GM12878 (cell line): ENCODE data around the gene OGFR. TPM values are rescaled to one million over a fixed set of nuclear protein-coding genes. Genes with fewer than 3 reads are reported as not detected.

Experiments used
- ATAC-seq: fragments of 200-7000 bp; cut with Tn5 transposase; 3 replicates; pipeline ENCODE4 v1.9.1; 2020; ENCODE audit warnings: mild to moderate bottlenecking, moderate library complexity
- BruUV-seq: library from RNA; stranded (reverse); fragments of 400-500 nt; replicated peaks from 2 replicates; lab custom pipeline; 2021; lab: Mats Ljungman, UMichigan
- CTCF ChIA-PET: fragments of 300-600 bp; sonication (Branson Sonifier 250); formaldehyde crosslinking; extraction: SDS; loops from one replicate; lab custom pipeline; 2021; ENCODE audit warnings: inconsistent platforms; lab: Yijun Ruan, JAX
- POLR2A ChIA-PET: fragments of 350-600 bp; formaldehyde crosslinking; extraction: SDS; loops from one replicate; lab custom pipeline; 2021; ENCODE audit warnings: inconsistent platforms; lab: Charles Lee
- RAD21 ChIA-PET: fragments of 300-600 bp; sonication (Branson Sonifier 250); formaldehyde crosslinking; loops from one replicate; lab custom pipeline; 2023; ENCODE audit warnings: antibody characterized with exemption; ENCODE audit not compliant: unreplicated experiment; lab: Charles Lee
- SMC1A ChIA-PET: fragments of 300-600 bp; sonication (Branson Sonifier 250); formaldehyde crosslinking; loops from one replicate; lab custom pipeline; 2023; ENCODE audit not compliant: unreplicated experiment, uncharacterized antibody; lab: Charles Lee
- DNase-seq: peaks from one replicate; pipeline ENCODE4 v3.0.0-alpha.2; 2011; ENCODE audit warnings: low read depth, low spot score
- FAIRE-seq: peaks from 3 replicates; lab custom pipeline; 2011; peaks lifted over from hg19 to GRCh38; lab: Jason Lieb, UNC
- H2AFZ ChIP-seq: 2 replicates; pipeline ENCODE4 v1.6.0; 2011; ENCODE audit warnings: low read depth, low read length, control low read depth; ENCODE audit not compliant: control insufficient read depth
- H3K27ac ChIP-seq: 2 replicates; pipeline ENCODE4 v1.5.1; 2011; ENCODE audit warnings: control low read depth; ENCODE audit not compliant: control insufficient read depth, insufficient read depth
- H3K27me3 ChIP-seq, 2 experiments: replicated peaks in 1 of 2; 2 replicates each; pipeline versions ENCODE4 v1.6.0 to v1.6.1; 2011; ENCODE audit warnings: low read length in 1 of 2; ENCODE audit not compliant: control insufficient read depth in 2 of 2, insufficient read depth in 2 of 2
- H3K36me3 ChIP-seq, 2 experiments: 2 replicates each; pipeline ENCODE4 v1.5.1; 2011; ENCODE audit warnings: low read length in 1 of 2; ENCODE audit not compliant: control insufficient read depth in 2 of 2, insufficient read depth in 2 of 2
- H3K4me1 ChIP-seq: 2 replicates; pipeline ENCODE4 v1.6.1; 2011; ENCODE audit warnings: mild to moderate bottlenecking, low read length, moderate library complexity, mixed read lengths; ENCODE audit not compliant: control insufficient read depth, insufficient read depth
- H3K4me2 ChIP-seq: 2 replicates; pipeline ENCODE4 v1.6.0; 2011; ENCODE audit warnings: control low read depth; ENCODE audit not compliant: control insufficient read depth, insufficient read depth
- H3K4me3 ChIP-seq: fragments of 200-600 bp; sonication (generic); 2 replicates; pipeline ENCODE4 v1.5.1; 2016
- H3K79me2 ChIP-seq: 2 replicates; pipeline ENCODE4 v1.6.0; 2011; ENCODE audit warnings: low read length; ENCODE audit not compliant: control insufficient read depth, insufficient read depth
- H3K9ac ChIP-seq: 2 replicates; pipeline ENCODE4 v1.8.0; 2011; ENCODE audit warnings: low read length, control low read depth, mixed read lengths; ENCODE audit not compliant: control insufficient read depth, insufficient read depth
- H3K9me3 ChIP-seq: replicated peaks from 3 replicates; pipeline ENCODE4 v1.5.1; 2011; ENCODE audit warnings: mild to moderate bottlenecking, low read length; ENCODE audit not compliant: control insufficient read depth, insufficient read depth
- H4K20me1 ChIP-seq: 2 replicates; pipeline ENCODE4 v1.6.0; 2011; ENCODE audit not compliant: control insufficient read depth, insufficient read depth
- CBFB ChIP-seq: IDR thresholded peaks from 2 replicates; pipeline ENCODE4 v1.6.1; 2016; ENCODE audit warnings: antibody characterized with exemption, low read depth
- CREM ChIP-seq: IDR thresholded peaks from 2 replicates; pipeline ENCODE4 v1.6.1; 2014; ENCODE audit warnings: antibody characterized with exemption, low read depth
- EED ChIP-seq: sonication (generic); IDR thresholded peaks from 2 replicates; pipeline ENCODE4 v1.6.1; 2016; ENCODE audit warnings: antibody characterized with exemption, low read depth
- JUNB ChIP-seq: IDR thresholded peaks from 2 replicates; pipeline ENCODE4 v1.6.1; 2016; ENCODE audit warnings: antibody characterized with exemption, mild to moderate bottlenecking
- KLF5 ChIP-seq: fragments of 450-650 bp; IDR thresholded peaks from 2 replicates; pipeline ENCODE4 v1.6.1; 2014; ENCODE audit warnings: mild to moderate bottlenecking; ENCODE audit not compliant: partially characterized antibody
- RFX5 ChIP-seq: IDR thresholded peaks from 2 replicates; pipeline ENCODE4 v1.6.1; 2011; ENCODE audit warnings: low read depth, low read length, improper control_type of control experiment
- SIX5 ChIP-seq: IDR thresholded peaks from 2 replicates; pipeline ENCODE4 v1.6.1; 2011; ENCODE audit warnings: mild to moderate bottlenecking, low read depth, low read length, moderate library complexity; ENCODE audit not compliant: severe bottlenecking
- SP1 ChIP-seq: IDR thresholded peaks from one replicate; pipeline ENCODE4 v1.6.1; 2011; ENCODE audit warnings: low read depth, low read length
- SUPT20H ChIP-seq: IDR thresholded peaks from 2 replicates; pipeline ENCODE4 v1.6.1; 2011; ENCODE audit warnings: low read depth, mild to moderate bottlenecking, low read length, moderate library complexity, borderline replicate concordance; ENCODE audit not compliant: control insufficient read depth
- ZNF24 ChIP-seq: fragments of 450-650 bp; IDR thresholded peaks from 2 replicates; pipeline ENCODE4 v1.6.1; 2017; ENCODE audit warnings: antibody characterized with exemption, mild to moderate bottlenecking
- WGBS: methylation state at CpG from one replicate; pipeline ENCODE4 v1.1.6; 2016; ENCODE audit warnings: low lambda C conversion rate; ENCODE audit not compliant: insufficient replicate concordance, insufficient coverage; ENCODE audit errors: missing lambda C conversion rate; 5-methylcytosine and 5-hydroxymethylcytosine counted together
- in situ Hi-C: fragments of 300-500 bp; cut with MboI; formaldehyde crosslinking; loops from 9 replicates; pipeline ENCODE4 v1.14.3; 2018; ENCODE audit warnings: mixed read lengths
- intact Hi-C: fragments of 100-400 bp; cut with micrococcal nuclease; formaldehyde crosslinking; loops from one replicate; pipeline ENCODE4 v1.14.2; 2022; ENCODE audit not compliant: unreplicated experiment
- polyA plus RNA-seq, 11 experiments: library from polyadenylated mRNA; depleted of rRNA in 4 of 11; unstranded in 6 of 11; stranded (reverse) in 5 of 11; fragments of >200 nt; fragmentation: Nextera tagmentation in 4 of 11; fragmentation: Illumina TruSeq in 1 of 11; extraction: Ambion mirVana in 4 of 11; extraction: Trizol in 1 of 11; gene quantifications; 1 replicate in 1 of 11; 2 replicates in 10 of 11; pipeline versions ENCODE4 v1.2.1 to v1.2.3, GENCODE V29; 2011 to 2016; ENCODE audit warnings: inconsistent platforms in 2 of 11, missing spikeins in 2 of 11, low read depth in 1 of 11
- total RNA-seq, 4 experiments: library from RNA; depleted of rRNA in 3 of 4; stranded (reverse); fragments of >200 nt in 3 of 4; fragmentation: Illumina TruSeq in 1 of 4; extraction: Trizol in 1 of 4; gene quantifications; 2 replicates each; pipeline versions ENCODE4 v1.2.1 to v1.2.3, GENCODE V29; 2013 to 2021
- TF ChIP-seq, protein P1 (sequence below): IDR thresholded peaks from 2 replicates; pipeline ENCODE4 v1.6.1; 2011; ENCODE audit warnings: low read depth, low read length, improper control_type of control experiment, borderline replicate concordance
- TF ChIP-seq, protein P2 (sequence below): fragments of 450-650 bp; IDR thresholded peaks from 2 replicates; pipeline ENCODE4 v1.6.1; 2017; ENCODE audit warnings: low read depth, mild to moderate bottlenecking, moderate library complexity

OGFR gene
- total and polyA plus RNA-seq, 10 of the 15 experiments (the other 5 are each of a cell fraction or from before 2014, with no cell fraction given), result 0.72 to 62.1 (median 27.3) TPM

DNA sequence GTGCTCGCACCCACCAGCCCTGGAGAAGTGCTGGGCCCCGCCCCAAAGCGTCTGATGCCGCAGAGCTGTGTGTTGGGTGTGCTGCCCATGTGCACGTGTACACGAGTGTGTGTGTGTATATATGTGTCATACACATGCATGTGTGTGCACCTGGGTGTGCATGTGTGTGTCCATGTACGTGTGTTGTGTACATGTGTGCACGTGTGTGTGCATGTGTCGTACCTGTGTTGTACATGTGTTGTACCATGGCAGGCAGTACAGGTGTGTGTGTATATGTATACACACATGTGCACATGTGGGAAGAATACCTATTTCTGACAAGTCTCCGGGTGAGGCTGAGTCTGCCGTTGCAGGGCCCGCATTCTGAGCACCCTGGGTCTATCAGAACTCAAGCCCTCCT is 14.6 kb upstream of the OGFR start:
- H3K4me3 ChIP-seq, result no peak overlapping the region
- no peak for DNase-seq
- H3K9ac ChIP-seq, result no peak overlapping the region
- no peak overlapping the region for H3K27ac ChIP-seq
- no TSS peak for BruUV-seq
- no peaks in the 10 kb centered on the region; a peak in 1 of 4 replicates for H3K36me3 ChIP-seq
- intact Hi-C loops, result loop anchor here (2.0 to 5.0 kb wide), 3 partner anchors 289 to 488 kb away; partner anchors contain the start of genes ADRM1 and CABLES2
- TF ChIP-seq ZNF24, result no peak
- TF ChIP-seq CBFB, result no peak
- H3K27me3 ChIP-seq, result peaks cover 2 to 4% of the 10 kb centered on the region in 2 experiments; a peak in 2 of 4 replicates
- H3K4me2 ChIP-seq, result no peak overlapping the region
- H3K79me2 ChIP-seq, result no peaks in the 10 kb centered on the region
- peaks cover 14% of the 10 kb centered on the region for H3K4me1 ChIP-seq
- WGBS, result 72% methylated on average over 12 of the region's 12 CpGs
- no peaks in the 10 kb centered on the region; the same call in 2 of the 3 replicates for H3K9me3 ChIP-seq
- in situ Hi-C loops, result loop anchor here (5.0 to 10.0 kb wide), 3 partner anchors 135 to 288 kb away; no protein-coding TSS in a partner anchor
- no peak for FAIRE-seq
- ChIA-PET CTCF (interaction anchor here (0.9 to 2.1 kb wide), 6 partner anchors 19 to 173 kb away, joined by 3 to 8 read pairs (median 4); no protein-coding TSS in a partner anchor), POLR2A (no interaction called here), SMC1A (interaction anchor here (1.3 to 2.0 kb wide), 2 partner anchors 289 to 488 kb away, joined by 3 to 5 read pairs; partner anchors contain the start of gene ADRM1), RAD21 (interaction anchor here (0.5 to 1.3 kb wide), 4 partner anchors 122 to 201 kb away, joined by 3 to 4 read pairs (median 4); no protein-coding TSS in a partner anchor)
- no peak for ATAC-seq
- H4K20me1 ChIP-seq, result no peaks in the 10 kb centered on the region
- H2AFZ ChIP-seq, result no peak overlapping the region

DNA sequence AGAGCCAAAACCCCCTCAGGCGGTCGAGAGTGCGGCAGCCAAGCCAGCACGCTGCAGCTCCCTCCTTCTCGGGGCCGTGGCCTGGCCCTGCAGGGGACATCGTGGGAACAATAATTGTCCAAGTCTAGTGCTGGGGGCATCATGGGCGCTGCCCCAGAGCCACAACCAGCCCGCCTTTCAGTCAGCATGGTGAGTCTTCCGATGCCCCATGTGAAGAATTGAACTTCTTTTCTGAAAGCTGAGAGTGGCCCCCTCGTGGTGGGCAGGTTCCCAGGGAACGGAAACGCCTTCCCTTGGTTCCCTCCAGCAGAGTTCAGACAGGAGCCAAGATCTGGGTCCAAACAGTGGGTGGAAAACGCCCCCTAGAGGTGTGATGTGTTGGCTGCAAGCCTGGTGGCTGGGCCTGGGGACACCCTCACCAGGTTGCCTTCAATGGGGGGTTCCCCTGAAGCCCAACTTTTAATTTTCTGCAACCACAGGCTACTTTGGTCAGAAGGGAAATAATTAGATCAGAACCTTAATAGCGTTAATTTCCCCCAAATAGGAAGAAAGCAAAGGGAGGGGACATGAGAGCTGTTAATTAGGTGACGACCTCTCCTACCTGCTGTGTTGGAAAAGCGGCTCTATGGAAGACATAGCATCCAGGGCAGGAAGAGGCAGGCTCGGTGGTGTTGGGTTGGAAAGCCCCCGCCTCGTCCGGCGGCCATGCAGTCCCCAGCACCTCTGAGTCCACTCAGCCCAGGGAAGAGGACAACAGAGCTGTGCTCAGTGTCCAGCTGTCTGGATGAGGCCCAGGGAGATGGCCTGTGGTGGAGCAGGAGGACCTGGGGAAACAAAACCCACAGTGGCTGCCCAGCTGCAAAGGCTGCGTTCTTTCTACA is 13.1 kb upstream of the OGFR start:
- ChIA-PET SMC1A (interaction anchor here (0.9 to 2.0 kb wide), 7 partner anchors 16 to 290 kb away, joined by 3 to 5 read pairs (median 3); no protein-coding TSS in a partner anchor), RAD21 (interaction anchor here (0.7 to 2.1 kb wide), 8 partner anchors 16 to 382 kb away, joined by 3 to 10 read pairs (median 6); no protein-coding TSS in a partner anchor), POLR2A (interaction anchor here (0.7 to 1.5 kb wide), 2 partner anchors 13 to 292 kb away, joined by 4 to 5 read pairs; partner anchors contain the start of gene OGFR), CTCF (interaction anchor here (0.6 to 2.7 kb wide), 23 partner anchors 9 to 968 kb away, joined by 3 to 24 read pairs (median 5); no protein-coding TSS in a partner anchor)
- no peaks in the 10 kb centered on the region for H3K79me2 ChIP-seq
- H3K27ac ChIP-seq, result no peak overlapping the region
- H3K4me3 ChIP-seq, result no peak overlapping the region
- peak; percentile 44 for ATAC-seq
- no peaks in the 10 kb centered on the region for H3K36me3 ChIP-seq
- H3K4me2 ChIP-seq, result 0 out of 2 replicates have a peak overlapping the region, but pooled peaks have one; percentile 2
- no peak overlapping the region for H3K9ac ChIP-seq
- no peaks in the 10 kb centered on the region for H4K20me1 ChIP-seq
- H3K9me3 ChIP-seq, result no peaks in the 10 kb centered on the region; the same call in 2 of the 3 replicates
- H3K27me3 ChIP-seq, result peaks cover 1 to 2% of the 10 kb centered on the region in 2 experiments; a peak in 2 of 4 replicates
- peaks cover 14% of the 10 kb centered on the region for H3K4me1 ChIP-seq
- no peak for DNase-seq
- no TSS peak for BruUV-seq
- in situ Hi-C loops (loop anchor here (5.0 to 10.0 kb wide), 3 partner anchors 137 to 289 kb away; no protein-coding TSS in a partner anchor), intact Hi-C loops (loop anchor here (1.0 to 5.0 kb wide), 4 partner anchors 123 to 489 kb away; partner anchors contain the start of genes ADRM1 and CABLES2)
- WGBS, result 30% methylated on average over 23 of the region's 23 CpGs
- no peak overlapping the region for H2AFZ ChIP-seq
- peak; percentile 96 for FAIRE-seq
- TF ChIP-seq RFX5 (no peak), SP1 (no peak), KLF5 (peak; percentile 36), EED (no peak), SIX5 (no peak), SUPT20H (no peak), CREM (0 out of 2 replicates have a peak, but pooled peaks have one; percentile 9), JUNB (no peak)
- TF ChIP-seq, protein P1, sequence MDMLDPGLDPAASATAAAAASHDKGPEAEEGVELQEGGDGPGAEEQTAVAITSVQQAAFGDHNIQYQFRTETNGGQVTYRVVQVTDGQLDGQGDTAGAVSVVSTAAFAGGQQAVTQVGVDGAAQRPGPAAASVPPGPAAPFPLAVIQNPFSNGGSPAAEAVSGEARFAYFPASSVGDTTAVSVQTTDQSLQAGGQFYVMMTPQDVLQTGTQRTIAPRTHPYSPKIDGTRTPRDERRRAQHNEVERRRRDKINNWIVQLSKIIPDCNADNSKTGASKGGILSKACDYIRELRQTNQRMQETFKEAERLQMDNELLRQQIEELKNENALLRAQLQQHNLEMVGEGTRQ, result no peak
- TF ChIP-seq, protein P2, sequence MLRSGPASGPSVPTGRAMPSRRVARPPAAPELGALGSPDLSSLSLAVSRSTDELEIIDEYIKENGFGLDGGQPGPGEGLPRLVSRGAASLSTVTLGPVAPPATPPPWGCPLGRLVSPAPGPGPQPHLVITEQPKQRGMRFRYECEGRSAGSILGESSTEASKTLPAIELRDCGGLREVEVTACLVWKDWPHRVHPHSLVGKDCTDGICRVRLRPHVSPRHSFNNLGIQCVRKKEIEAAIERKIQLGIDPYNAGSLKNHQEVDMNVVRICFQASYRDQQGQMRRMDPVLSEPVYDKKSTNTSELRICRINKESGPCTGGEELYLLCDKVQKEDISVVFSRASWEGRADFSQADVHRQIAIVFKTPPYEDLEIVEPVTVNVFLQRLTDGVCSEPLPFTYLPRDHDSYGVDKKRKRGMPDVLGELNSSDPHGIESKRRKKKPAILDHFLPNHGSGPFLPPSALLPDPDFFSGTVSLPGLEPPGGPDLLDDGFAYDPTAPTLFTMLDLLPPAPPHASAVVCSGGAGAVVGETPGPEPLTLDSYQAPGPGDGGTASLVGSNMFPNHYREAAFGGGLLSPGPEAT, result no peak
